Measurements from ENCODE around the gene APBA2.

DNA sequence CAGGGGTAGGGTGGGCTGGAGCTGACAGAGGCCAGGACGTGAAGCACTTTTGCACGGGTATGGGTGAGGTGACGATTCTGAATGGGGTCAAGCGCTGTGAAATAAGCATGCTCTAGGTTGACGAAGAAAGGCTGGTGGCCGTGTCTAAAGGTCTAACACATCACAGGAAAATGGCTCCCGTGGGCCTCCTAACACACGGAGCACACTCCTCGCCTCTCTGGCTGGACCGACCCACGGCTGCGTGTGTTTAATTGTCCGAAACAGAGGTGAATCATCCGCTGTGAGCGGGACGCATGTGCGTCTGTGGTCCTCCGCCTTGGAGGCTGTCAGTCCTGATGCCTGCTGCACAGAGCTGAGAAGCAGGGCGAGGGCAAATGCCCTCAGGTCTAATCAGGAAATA, 253.3 kb downstream of the APBA2 start:
- TF ChIP-seq POLR2A (IDR thresholded peaks at IDR 0.05) = no peak
- TF ChIP-seq, protein P1, sequence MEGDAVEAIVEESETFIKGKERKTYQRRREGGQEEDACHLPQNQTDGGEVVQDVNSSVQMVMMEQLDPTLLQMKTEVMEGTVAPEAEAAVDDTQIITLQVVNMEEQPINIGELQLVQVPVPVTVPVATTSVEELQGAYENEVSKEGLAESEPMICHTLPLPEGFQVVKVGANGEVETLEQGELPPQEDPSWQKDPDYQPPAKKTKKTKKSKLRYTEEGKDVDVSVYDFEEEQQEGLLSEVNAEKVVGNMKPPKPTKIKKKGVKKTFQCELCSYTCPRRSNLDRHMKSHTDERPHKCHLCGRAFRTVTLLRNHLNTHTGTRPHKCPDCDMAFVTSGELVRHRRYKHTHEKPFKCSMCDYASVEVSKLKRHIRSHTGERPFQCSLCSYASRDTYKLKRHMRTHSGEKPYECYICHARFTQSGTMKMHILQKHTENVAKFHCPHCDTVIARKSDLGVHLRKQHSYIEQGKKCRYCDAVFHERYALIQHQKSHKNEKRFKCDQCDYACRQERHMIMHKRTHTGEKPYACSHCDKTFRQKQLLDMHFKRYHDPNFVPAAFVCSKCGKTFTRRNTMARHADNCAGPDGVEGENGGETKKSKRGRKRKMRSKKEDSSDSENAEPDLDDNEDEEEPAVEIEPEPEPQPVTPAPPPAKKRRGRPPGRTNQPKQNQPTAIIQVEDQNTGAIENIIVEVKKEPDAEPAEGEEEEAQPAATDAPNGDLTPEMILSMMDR (IDR thresholded peaks at IDR 0.05 in 8 of 11, conservative IDR thresholded peaks at IDR 0.05 in 3 of 11) = no peak
- no peak for TF ChIP-seq POLR2AphosphoS5 (IDR thresholded peaks at IDR 0.05)
